ENCODE results near the gene ALAS1. TPM values are rescaled to one million over a fixed set of nuclear protein-coding genes. Genes with fewer than 3 reads are reported as not detected.

Gene ALAS1
- total and polyA plus RNA-seq, 2 of the 13 experiments (the other 11 are each of a cell fraction or from before 2014, with no cell fraction given) = 36.0 to 43.2 TPM

DNA sequence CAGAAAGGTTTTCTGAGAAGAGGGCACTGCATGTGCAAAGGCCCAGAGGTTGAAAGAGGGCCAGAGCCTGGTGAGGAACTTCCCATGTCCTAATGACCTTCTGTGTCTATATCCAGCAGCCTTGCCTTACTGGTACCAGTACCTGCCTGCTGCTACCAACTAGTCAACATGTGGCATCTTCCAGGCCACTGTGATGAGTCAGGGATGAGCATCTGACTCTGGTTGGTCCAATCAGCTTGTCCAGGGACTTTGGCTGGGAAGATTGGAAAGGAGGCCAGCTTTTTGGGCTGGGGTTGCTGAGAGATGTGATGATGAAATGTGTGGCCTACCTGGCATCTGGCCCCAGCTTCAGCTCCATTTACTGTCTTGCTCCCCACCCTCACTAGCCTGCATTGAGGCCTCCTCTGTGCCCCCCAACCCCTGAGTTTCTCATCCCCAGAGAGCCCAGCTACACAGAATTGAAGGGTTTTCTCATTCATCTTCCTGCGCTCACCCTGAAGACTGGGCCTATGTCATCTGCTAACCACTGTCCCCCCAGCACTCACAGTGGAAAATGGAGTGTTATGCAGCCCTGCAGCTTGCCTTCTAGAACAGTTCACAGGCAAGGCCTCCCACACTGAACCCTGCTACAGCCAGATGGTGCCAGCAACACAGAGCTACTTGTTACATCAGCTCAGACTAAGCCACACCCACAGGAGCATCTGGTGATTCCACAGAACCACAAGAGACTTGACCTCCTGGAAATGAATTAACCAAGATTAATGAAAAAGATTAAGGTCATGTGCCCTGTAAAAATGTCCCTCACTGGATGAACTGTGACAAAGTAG, 42.3 kb downstream of the ALAS1 start (continued):
- TF ChIP-seq ZFX (CRISPR knock-in tag; IDR thresholded peaks at IDR 0.05; ENCODE audit: low read depth) (peak; percentile 34; the same call in 1 of the 2 replicates), SALL2 (CRISPR knock-in tag; IDR thresholded peaks at IDR 0.05) (no peak), ZNF326 (CRISPR knock-in tag; IDR thresholded peaks at IDR 0.05; ENCODE audit: borderline replicate concordance) (no peak), JUN (CRISPR knock-in tag; IDR thresholded peaks at IDR 0.05) (no peak), ZMYM2 (CRISPR knock-in tag; IDR thresholded peaks at IDR 0.05) (no peak), BCL6 (CRISPR knock-in tag; IDR thresholded peaks at IDR 0.05) (no peak), GMEB1 (CRISPR knock-in tag; IDR thresholded peaks at IDR 0.05; ENCODE audit: borderline replicate concordance) (no peak), ADNP (CRISPR knock-in tag; IDR thresholded peaks at IDR 0.05) (no peak), CEBPG (CRISPR knock-in tag; IDR thresholded peaks at IDR 0.05) (peak; percentile 79), THRA (CRISPR knock-in tag; IDR thresholded peaks at IDR 0.05; ENCODE audit: borderline replicate concordance) (no peak), MYNN (CRISPR knock-in tag; IDR thresholded peaks at IDR 0.05; ENCODE audit: low read depth) (no peak), ZNF644 (CRISPR knock-in tag; IDR thresholded peaks at IDR 0.05; ENCODE audit: low read depth) (no peak), ZNF703 (CRISPR knock-in tag; IDR thresholded peaks at IDR 0.05; ENCODE audit: borderline replicate concordance) (no peak)
- TF ChIP-seq, protein P1, sequence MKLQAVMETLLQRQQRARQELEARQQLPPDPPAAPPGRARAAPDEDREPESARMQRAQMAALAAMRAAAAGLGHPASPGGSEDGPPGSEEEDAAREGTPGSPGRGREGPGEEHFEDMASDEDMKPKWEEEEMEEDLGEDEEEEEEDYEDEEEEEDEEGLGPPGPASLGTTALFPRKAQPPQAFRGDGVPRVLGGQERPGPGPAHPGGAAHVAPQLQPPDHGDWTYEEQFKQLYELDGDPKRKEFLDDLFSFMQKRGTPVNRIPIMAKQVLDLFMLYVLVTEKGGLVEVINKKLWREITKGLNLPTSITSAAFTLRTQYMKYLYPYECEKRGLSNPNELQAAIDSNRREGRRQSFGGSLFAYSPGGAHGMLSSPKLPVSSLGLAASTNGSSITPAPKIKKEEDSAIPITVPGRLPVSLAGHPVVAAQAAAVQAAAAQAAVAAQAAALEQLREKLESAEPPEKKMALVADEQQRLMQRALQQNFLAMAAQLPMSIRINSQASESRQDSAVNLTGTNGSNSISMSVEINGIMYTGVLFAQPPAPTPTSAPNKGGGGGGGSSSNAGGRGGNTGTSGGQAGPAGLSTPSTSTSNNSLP (IDR thresholded peaks at IDR 0.05; ENCODE audit: low read depth, low read length) = no peak
- TF ChIP-seq, protein P2, sequence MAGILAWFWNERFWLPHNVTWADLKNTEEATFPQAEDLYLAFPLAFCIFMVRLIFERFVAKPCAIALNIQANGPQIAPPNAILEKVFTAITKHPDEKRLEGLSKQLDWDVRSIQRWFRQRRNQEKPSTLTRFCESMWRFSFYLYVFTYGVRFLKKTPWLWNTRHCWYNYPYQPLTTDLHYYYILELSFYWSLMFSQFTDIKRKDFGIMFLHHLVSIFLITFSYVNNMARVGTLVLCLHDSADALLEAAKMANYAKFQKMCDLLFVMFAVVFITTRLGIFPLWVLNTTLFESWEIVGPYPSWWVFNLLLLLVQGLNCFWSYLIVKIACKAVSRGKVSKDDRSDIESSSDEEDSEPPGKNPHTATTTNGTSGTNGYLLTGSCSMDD (CRISPR knock-in tag; IDR thresholded peaks at IDR 0.05) = no peak
- TF ChIP-seq, protein P3, sequence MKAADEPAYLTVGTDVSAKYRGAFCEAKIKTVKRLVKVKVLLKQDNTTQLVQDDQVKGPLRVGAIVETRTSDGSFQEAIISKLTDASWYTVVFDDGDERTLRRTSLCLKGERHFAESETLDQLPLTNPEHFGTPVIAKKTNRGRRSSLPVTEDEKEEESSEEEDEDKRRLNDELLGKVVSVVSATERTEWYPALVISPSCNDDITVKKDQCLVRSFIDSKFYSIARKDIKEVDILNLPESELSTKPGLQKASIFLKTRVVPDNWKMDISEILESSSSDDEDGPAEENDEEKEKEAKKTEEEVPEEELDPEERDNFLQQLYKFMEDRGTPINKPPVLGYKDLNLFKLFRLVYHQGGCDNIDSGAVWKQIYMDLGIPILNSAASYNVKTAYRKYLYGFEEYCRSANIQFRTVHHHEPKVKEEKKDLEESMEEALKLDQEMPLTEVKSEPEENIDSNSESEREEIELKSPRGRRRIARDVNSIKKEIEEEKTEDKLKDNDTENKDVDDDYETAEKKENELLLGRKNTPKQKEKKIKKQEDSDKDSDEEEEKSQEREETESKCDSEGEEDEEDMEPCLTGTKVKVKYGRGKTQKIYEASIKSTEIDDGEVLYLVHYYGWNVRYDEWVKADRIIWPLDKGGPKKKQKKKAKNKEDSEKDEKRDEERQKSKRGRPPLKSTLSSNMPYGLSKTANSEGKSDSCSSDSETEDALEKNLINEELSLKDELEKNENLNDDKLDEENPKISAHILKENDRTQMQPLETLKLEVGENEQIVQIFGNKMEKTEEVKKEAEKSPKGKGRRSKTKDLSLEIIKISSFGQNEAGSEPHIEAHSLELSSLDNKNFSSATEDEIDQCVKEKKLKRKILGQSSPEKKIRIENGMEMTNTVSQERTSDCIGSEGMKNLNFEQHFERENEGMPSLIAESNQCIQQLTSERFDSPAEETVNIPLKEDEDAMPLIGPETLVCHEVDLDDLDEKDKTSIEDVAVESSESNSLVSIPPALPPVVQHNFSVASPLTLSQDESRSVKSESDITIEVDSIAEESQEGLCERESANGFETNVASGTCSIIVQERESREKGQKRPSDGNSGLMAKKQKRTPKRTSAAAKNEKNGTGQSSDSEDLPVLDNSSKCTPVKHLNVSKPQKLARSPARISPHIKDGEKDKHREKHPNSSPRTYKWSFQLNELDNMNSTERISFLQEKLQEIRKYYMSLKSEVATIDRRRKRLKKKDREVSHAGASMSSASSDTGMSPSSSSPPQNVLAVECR (CRISPR knock-in tag; IDR thresholded peaks at IDR 0.05; ENCODE audit: borderline replicate concordance) = no peak; the same call in 1 of the 2 replicates

All from HepG2 (cell line).